H9 (cell line): ENCODE measurements around the gene IGLL5. TPM values are rescaled to one million over a fixed set of nuclear protein-coding genes. Genes with fewer than 3 reads are reported as not detected.

Source experiments
- DNase-seq: peaks from one replicate; pipeline ENCODE4 v3.0.0-alpha.2; 2017
- H2AFZ ChIP-seq: one replicate; pipeline ENCODE4 v1.6.1; 2013; ENCODE audit warnings: mild to moderate bottlenecking, low read length, control low read depth, moderate library complexity
- H2AK5ac ChIP-seq: 2 replicates; pipeline ENCODE4 v1.6.1; 2013; ENCODE audit warnings: low read length, control low read depth, mixed read lengths; ENCODE audit not compliant: insufficient read length
- H2BK120ac ChIP-seq: one replicate; pipeline ENCODE4 v1.6.1; 2013; ENCODE audit warnings: low read depth, mild to moderate bottlenecking, low read length, control low read depth, inconsistent platforms; ENCODE audit not compliant: poor library complexity, severe bottlenecking
- H2BK12ac ChIP-seq: 2 replicates; pipeline ENCODE4 v1.6.1; 2013; ENCODE audit warnings: low read length, control low read depth, mixed read lengths, low read depth; ENCODE audit not compliant: insufficient read length
- H2BK15ac ChIP-seq: 2 replicates; pipeline ENCODE4 v1.6.1; 2013; ENCODE audit warnings: low read depth, low read length, control low read depth
- H2BK20ac ChIP-seq: one replicate; pipeline ENCODE4 v1.6.1; 2013; ENCODE audit warnings: low read depth, mild to moderate bottlenecking, low read length, control low read depth, inconsistent platforms; ENCODE audit not compliant: poor library complexity, severe bottlenecking
- H2BK5ac ChIP-seq: 2 replicates; pipeline ENCODE4 v1.6.1; 2013; ENCODE audit warnings: low read length, control low read depth, mixed read lengths; ENCODE audit not compliant: insufficient read length
- H3K14ac ChIP-seq: 2 replicates; pipeline ENCODE4 v1.6.1; 2013; ENCODE audit warnings: low read length, control low read depth; ENCODE audit not compliant: insufficient read depth
- H3K18ac ChIP-seq: 2 replicates; pipeline ENCODE4 v1.6.1; 2013; ENCODE audit warnings: low read depth, mild to moderate bottlenecking, mixed read lengths, low read length, control low read depth; ENCODE audit not compliant: insufficient read length
- H3K23ac ChIP-seq: 2 replicates; pipeline ENCODE4 v1.6.1; 2013; ENCODE audit warnings: low read length, control low read depth, mixed read lengths, low read depth; ENCODE audit not compliant: insufficient read length
- H3K23me2 ChIP-seq: 2 replicates; pipeline ENCODE4 v1.6.1; 2013; ENCODE audit warnings: low read depth, mild to moderate bottlenecking, mixed read lengths, low read length, control low read depth; ENCODE audit not compliant: insufficient read length, poor library complexity, severe bottlenecking
- H3K27ac ChIP-seq: 2 replicates; pipeline ENCODE4 v1.5.1; 2013; ENCODE audit warnings: low read length, control low read depth, mixed read lengths, low read depth; ENCODE audit not compliant: insufficient read length
- H3K27me3 ChIP-seq: 2 replicates; pipeline ENCODE4 v1.6.1; 2013; ENCODE audit warnings: low read length, control low read depth, inconsistent platforms; ENCODE audit not compliant: insufficient read depth
- H3K4ac ChIP-seq: 2 replicates; pipeline ENCODE4 v1.6.1; 2013; ENCODE audit warnings: low read depth, mild to moderate bottlenecking, control low read depth, inconsistent platforms, low read length, moderate library complexity
- H3K4me1 ChIP-seq: 2 replicates; pipeline ENCODE4 v1.6.1; 2013; ENCODE audit warnings: low read length, control low read depth, inconsistent platforms; ENCODE audit not compliant: insufficient read depth
- H3K4me2 ChIP-seq: 2 replicates; pipeline ENCODE4 v1.6.1; 2013; ENCODE audit warnings: low read length, control low read depth, mixed read lengths; ENCODE audit not compliant: insufficient read length, insufficient read depth
- H3K56ac ChIP-seq: 2 replicates; pipeline ENCODE4 v1.6.1; 2013; ENCODE audit warnings: low read depth, mild to moderate bottlenecking, mixed read lengths, low read length, control low read depth; ENCODE audit not compliant: insufficient read length
- H3K79me1 ChIP-seq: 2 replicates; pipeline ENCODE4 v1.6.1; 2013; ENCODE audit warnings: low read depth, mild to moderate bottlenecking, moderate library complexity, low read length, control low read depth, inconsistent platforms; ENCODE audit not compliant: insufficient read depth, poor library complexity, severe bottlenecking
- H3K79me2 ChIP-seq: 2 replicates; pipeline ENCODE4 v1.6.1; 2013; ENCODE audit warnings: low read length, control low read depth, inconsistent platforms; ENCODE audit not compliant: insufficient read depth
- H3K9ac ChIP-seq: 2 replicates; pipeline ENCODE4 v1.6.1; 2013; ENCODE audit warnings: low read length, control low read depth, mixed read lengths; ENCODE audit not compliant: insufficient read length; ENCODE audit errors: extremely low read depth
- H3K9me3 ChIP-seq: one replicate; pipeline ENCODE4 v1.6.1; 2013; ENCODE audit warnings: low read depth, low read length, inconsistent platforms; ENCODE audit not compliant: control insufficient read depth
- H3T11ph ChIP-seq: one replicate; pipeline ENCODE4 v1.6.1; 2013; ENCODE audit warnings: mild to moderate bottlenecking, low read length, control low read depth, inconsistent platforms
- H4K20me1 ChIP-seq: one replicate; pipeline ENCODE4 v1.6.1; 2013; ENCODE audit not compliant: control insufficient read depth, insufficient read length, insufficient read depth
- H4K5ac ChIP-seq: 2 replicates; pipeline ENCODE4 v1.6.1; 2013; ENCODE audit warnings: low read depth, mild to moderate bottlenecking, mixed read lengths, low read length, control low read depth; ENCODE audit not compliant: insufficient read length
- H4K8ac ChIP-seq: replicated peaks from 2 replicates; pipeline ENCODE4 v1.6.1; 2013; ENCODE audit warnings: low read length, control low read depth, mixed read lengths, low read depth; ENCODE audit not compliant: insufficient read length
- H4K91ac ChIP-seq: 2 replicates; pipeline ENCODE4 v1.6.1; 2013; ENCODE audit warnings: low read depth, mild to moderate bottlenecking, moderate library complexity, mixed read lengths, low read length, control low read depth; ENCODE audit not compliant: insufficient read length
- H3K27ac Mint-ChIP-seq, 3 experiments: 2 replicates in 2 of 3; 3 replicates in 1 of 3; pipeline ENCODE4 v1.8.0; 2020 to 2021; ENCODE audit warnings: mixed read lengths in 3 of 3, mild to moderate bottlenecking in 1 of 3, moderate library complexity in 1 of 3
- H3K27me3 Mint-ChIP-seq: 2 replicates; pipeline ENCODE4 v1.8.0; 2021; ENCODE audit warnings: low read depth, mild to moderate bottlenecking, moderate library complexity, mixed read lengths
- H3K36me3 Mint-ChIP-seq, 3 experiments: 2 replicates in 2 of 3; 3 replicates in 1 of 3; pipeline ENCODE4 v1.8.0; 2020 to 2021; ENCODE audit warnings: low read depth in 3 of 3, mixed read lengths in 3 of 3; ENCODE audit not compliant: insufficient read depth in 1 of 3
- H3K4me1 Mint-ChIP-seq, 2 experiments: 2 replicates each; pipeline ENCODE4 v1.8.0; 2020; ENCODE audit warnings: mixed read lengths in 2 of 2
- H3K4me3 Mint-ChIP-seq, 2 experiments: 2 replicates in 1 of 2; 3 replicates in 1 of 2; pipeline ENCODE4 v1.8.0; 2020 to 2021; ENCODE audit warnings: mild to moderate bottlenecking in 2 of 2, mixed read lengths in 2 of 2, moderate library complexity in 1 of 2
- H3K9me3 Mint-ChIP-seq, 2 experiments: 2 replicates in 1 of 2; 3 replicates in 1 of 2; pipeline ENCODE4 v1.8.0; 2020; ENCODE audit warnings: mild to moderate bottlenecking in 2 of 2, mixed read lengths in 2 of 2, moderate library complexity in 1 of 2
- WGBS: extraction: QIAGEN DNeasy Blood & Tissue Kit; methylation state at CpG from one replicate; pipeline ENCODE4 v1.1.7; 2013; ENCODE audit warnings: missing lambda C conversion rate, low lambda C conversion rate, mixed read lengths; ENCODE audit not compliant: insufficient read length; ENCODE audit errors: extremely low coverage; 5-methylcytosine and 5-hydroxymethylcytosine counted together
- total RNA-seq: library from RNA; stranded (reverse); gene quantifications from 2 replicates; pipeline ENCODE4 v1.2.1, GENCODE V29; 2021
- TF ChIP-seq, protein P1 (sequence below): fragments of 200-600 bp; sonication (generic); conservative IDR thresholded peaks from 3 replicates; pipeline ENCODE4 v1.8.0; 2021; ENCODE audit warnings: antibody characterized with exemption, mild to moderate bottlenecking

The IGLL5 gene
- total RNA-seq, 1 experiment from 2014 or later: not detected

DNA sequence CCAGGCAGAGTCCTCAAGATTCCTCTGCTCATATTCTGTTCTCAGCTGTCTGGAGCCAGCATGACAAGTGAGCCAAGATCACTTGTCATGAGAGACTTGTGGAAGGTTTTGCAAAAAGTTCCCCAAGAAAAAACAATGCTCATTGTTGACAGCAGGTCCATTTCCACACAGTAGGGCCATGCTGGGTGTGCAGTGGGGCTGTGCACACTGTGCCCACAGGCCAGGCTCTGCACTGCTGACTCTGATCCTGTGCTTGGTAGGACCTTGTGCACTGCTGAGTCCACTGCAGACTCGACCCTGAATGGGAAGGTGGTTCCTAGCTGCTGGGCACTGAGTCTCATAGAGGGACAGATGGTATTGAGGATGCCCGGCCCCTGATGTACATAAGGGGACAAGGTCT, 33.9 kb upstream of the IGLL5 start:
- Histone ChIP-seq H2BK15ac (no peak overlapping the region), H4K20me1 (no peaks in the 10 kb centered on the region), H3K18ac (no peak overlapping the region), H2AFZ (no peak overlapping the region), H4K8ac (no peak overlapping the region), H3K14ac (no peak overlapping the region), H2BK20ac (no peak overlapping the region), H3K79me1 (no peaks in the 10 kb centered on the region), H2BK5ac (no peak overlapping the region), H3K23me2 (no peaks in the 10 kb centered on the region), H3K56ac (no peak overlapping the region), H3K4me1 (no peaks in the 10 kb centered on the region), H2BK12ac (no peak overlapping the region), H2BK120ac (no peak overlapping the region), H3K27me3 (peaks cover 3% of the 10 kb centered on the region; the same call in 1 of the 2 replicates), H4K5ac (no peak overlapping the region), H3T11ph (no peak overlapping the region), H3K9ac (no peak overlapping the region), H3K9me3 (no peaks in the 10 kb centered on the region), H3K27ac (no peak overlapping the region), H3K23ac (no peak overlapping the region), H3K79me2 (no peaks in the 10 kb centered on the region), H2AK5ac (no peak overlapping the region), H4K91ac (no peak overlapping the region), H3K4ac (no peak overlapping the region), H3K4me2 (no peak overlapping the region)
- Mint-ChIP-seq H3K4me1 (no peaks in the 10 kb centered on the region), H3K27me3 (peaks cover 99% of the 10 kb centered on the region), H3K9me3 (no peaks in the 10 kb centered on the region), H3K36me3 (no peaks in the 10 kb centered on the region), H3K27ac (no peak overlapping the region), H3K4me3 (no peak overlapping the region)
- TF ChIP-seq, protein P1, sequence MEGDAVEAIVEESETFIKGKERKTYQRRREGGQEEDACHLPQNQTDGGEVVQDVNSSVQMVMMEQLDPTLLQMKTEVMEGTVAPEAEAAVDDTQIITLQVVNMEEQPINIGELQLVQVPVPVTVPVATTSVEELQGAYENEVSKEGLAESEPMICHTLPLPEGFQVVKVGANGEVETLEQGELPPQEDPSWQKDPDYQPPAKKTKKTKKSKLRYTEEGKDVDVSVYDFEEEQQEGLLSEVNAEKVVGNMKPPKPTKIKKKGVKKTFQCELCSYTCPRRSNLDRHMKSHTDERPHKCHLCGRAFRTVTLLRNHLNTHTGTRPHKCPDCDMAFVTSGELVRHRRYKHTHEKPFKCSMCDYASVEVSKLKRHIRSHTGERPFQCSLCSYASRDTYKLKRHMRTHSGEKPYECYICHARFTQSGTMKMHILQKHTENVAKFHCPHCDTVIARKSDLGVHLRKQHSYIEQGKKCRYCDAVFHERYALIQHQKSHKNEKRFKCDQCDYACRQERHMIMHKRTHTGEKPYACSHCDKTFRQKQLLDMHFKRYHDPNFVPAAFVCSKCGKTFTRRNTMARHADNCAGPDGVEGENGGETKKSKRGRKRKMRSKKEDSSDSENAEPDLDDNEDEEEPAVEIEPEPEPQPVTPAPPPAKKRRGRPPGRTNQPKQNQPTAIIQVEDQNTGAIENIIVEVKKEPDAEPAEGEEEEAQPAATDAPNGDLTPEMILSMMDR: no peak
- DNase-seq: no peak
- no CpG with 5 or more reads among the region's 2 CpGs for WGBS
